Measurements from ENCODE around the gene SMAP1. TPM values are rescaled to one million over a fixed set of nuclear protein-coding genes. Genes with fewer than 3 reads are reported as not detected.

SMAP1 gene
- total RNA-seq, 3 donors from 2014 or later: 21.1 to 23.2 (median 22.6) TPM

GRCh38 chr6:70667256-70667710 lies 400 bp upstream of the SMAP1 start:
- H3K9me3 Mint-ChIP-seq: no peaks in the 10 kb centered on the region
- DNase-seq: no peak
- peak; percentile 1 to 3 for ATAC-seq
- H3K4me1 Mint-ChIP-seq (ENCODE audit: low read depth): peaks cover 49% of the 10 kb centered on the region
- H3K27me3 Mint-ChIP-seq (ENCODE audit: low read depth): no peaks in the 10 kb centered on the region
- H3K36me3 Mint-ChIP-seq (ENCODE audit: insufficient read depth): no peaks in the 10 kb centered on the region
- peak overlapping the region; percentile 86 for H3K4me3 Mint-ChIP-seq

GRCh38 chr6:70668499-70668812 lies 773 bp downstream of the SMAP1 start:
- Mint-ChIP-seq H3K9me3 (no peaks in the 10 kb centered on the region), H3K4me3 (peak overlapping the region; percentile 86), H3K36me3 (ENCODE audit: insufficient read depth) (no peaks in the 10 kb centered on the region), H3K27me3 (ENCODE audit: low read depth) (no peaks in the 10 kb centered on the region), H3K4me1 (ENCODE audit: low read depth) (peaks cover 59% of the 10 kb centered on the region)
- ATAC-seq (no peak), DNase-seq (no peak)

- no peaks in the 10 kb centered on the region for H3K9me3 Mint-ChIP-seq
- ATAC-seq (no peak), DNase-seq (no peak)
- no peaks in the 10 kb centered on the region for H3K36me3 Mint-ChIP-seq (ENCODE audit: insufficient read depth)
- peaks cover 64% of the 10 kb centered on the region for H3K4me1 Mint-ChIP-seq (ENCODE audit: low read depth)
- peak overlapping the region; percentile 86 for H3K4me3 Mint-ChIP-seq
- H3K27me3 Mint-ChIP-seq (ENCODE audit: low read depth): no peaks in the 10 kb centered on the region
These were observed 1.4 kb downstream of the SMAP1 start for GRCh38 chr6:70669133-70669532.

GRCh38 chr6:70672549-70672948 lies 4.9 kb downstream of the SMAP1 start:
- H3K9me3 Mint-ChIP-seq: no peaks in the 10 kb centered on the region
- ATAC-seq: no peak
- H3K4me1 Mint-ChIP-seq (ENCODE audit: low read depth): peaks cover 69% of the 10 kb centered on the region
- H3K27me3 Mint-ChIP-seq (ENCODE audit: low read depth): no peaks in the 10 kb centered on the region
- H3K36me3 Mint-ChIP-seq (ENCODE audit: insufficient read depth): no peaks in the 10 kb centered on the region
- no peak overlapping the region for H3K4me3 Mint-ChIP-seq
- no peak for DNase-seq

- DNase-seq (no peak), ATAC-seq (no peak)
- H3K36me3 Mint-ChIP-seq (ENCODE audit: insufficient read depth): no peaks in the 10 kb centered on the region
- no peaks in the 10 kb centered on the region for H3K9me3 Mint-ChIP-seq
- peaks cover 69% of the 10 kb centered on the region for H3K4me1 Mint-ChIP-seq (ENCODE audit: low read depth)
- H3K27me3 Mint-ChIP-seq (ENCODE audit: low read depth): no peaks in the 10 kb centered on the region
- H3K4me3 Mint-ChIP-seq: no peak overlapping the region
These were observed 5.4 kb downstream of the SMAP1 start for GRCh38 chr6:70673054-70673453.

GRCh38 chr6:70673601-70674000 lies 5.9 kb downstream of the SMAP1 start:
- ATAC-seq (peak in 1 of 2 donors; percentile 62), DNase-seq (no peak)
- Mint-ChIP-seq H3K4me1 (ENCODE audit: low read depth) (peaks cover 66% of the 10 kb centered on the region), H3K4me3 (no peak overlapping the region), H3K9me3 (no peaks in the 10 kb centered on the region), H3K36me3 (ENCODE audit: insufficient read depth) (no peaks in the 10 kb centered on the region), H3K27me3 (ENCODE audit: low read depth) (no peaks in the 10 kb centered on the region)

- DNase-seq: no peak
- peaks cover 50% of the 10 kb centered on the region for H3K4me1 Mint-ChIP-seq (ENCODE audit: low read depth)
These were observed 8.1 kb downstream of the SMAP1 start for GRCh38 chr6:70675822-70676221.

GRCh38 chr6:70676821-70677220 lies 9.1 kb downstream of the SMAP1 start:
- peaks cover 3% of the 10 kb centered on the region for H3K36me3 Mint-ChIP-seq (ENCODE audit: insufficient read depth)
- peaks cover 45% of the 10 kb centered on the region for H3K4me1 Mint-ChIP-seq (ENCODE audit: low read depth)
- H3K4me3 Mint-ChIP-seq: no peak overlapping the region
- no peak for ATAC-seq
- H3K9me3 Mint-ChIP-seq: no peaks in the 10 kb centered on the region
- no peaks in the 10 kb centered on the region for H3K27me3 Mint-ChIP-seq (ENCODE audit: low read depth)
- no peak for DNase-seq

More at GRCh38 chr6:70675822-70676221, 8.1 kb downstream of the SMAP1 start:
- ATAC-seq: no peak
- no peaks in the 10 kb centered on the region for H3K27me3 Mint-ChIP-seq (ENCODE audit: low read depth)
- no peaks in the 10 kb centered on the region for H3K9me3 Mint-ChIP-seq
- H3K36me3 Mint-ChIP-seq (ENCODE audit: insufficient read depth): peaks cover 3% of the 10 kb centered on the region
- no peak overlapping the region for H3K4me3 Mint-ChIP-seq

- no peaks in the 10 kb centered on the region for H3K9me3 Mint-ChIP-seq
- no peak for ATAC-seq
- H3K4me1 Mint-ChIP-seq (ENCODE audit: low read depth): peaks cover 41% of the 10 kb centered on the region
These were observed 12.7 kb downstream of the SMAP1 start for GRCh38 chr6:70680396-70680795.

GRCh38 chr6:70684794-70685493 lies 17.3 kb downstream of the SMAP1 start:
- Mint-ChIP-seq H3K4me1 (ENCODE audit: low read depth) (peaks cover 50% of the 10 kb centered on the region), H3K36me3 (ENCODE audit: insufficient read depth) (no peaks in the 10 kb centered on the region), H3K4me3 (peak overlapping the region; percentile 1), H3K9me3 (no peaks in the 10 kb centered on the region), H3K27me3 (ENCODE audit: low read depth) (no peaks in the 10 kb centered on the region)
- ATAC-seq (no peak), DNase-seq (no peak)

More at GRCh38 chr6:70680396-70680795, 12.7 kb downstream of the SMAP1 start:
- peaks cover 3% of the 10 kb centered on the region for H3K36me3 Mint-ChIP-seq (ENCODE audit: insufficient read depth)
- no peaks in the 10 kb centered on the region for H3K27me3 Mint-ChIP-seq (ENCODE audit: low read depth)
- no peak overlapping the region for H3K4me3 Mint-ChIP-seq
- no peak for DNase-seq

- H3K27me3 Mint-ChIP-seq (ENCODE audit: low read depth): no peaks in the 10 kb centered on the region
- H3K4me1 Mint-ChIP-seq (ENCODE audit: low read depth): peaks cover 49% of the 10 kb centered on the region
These were observed 18.0 kb downstream of the SMAP1 start for GRCh38 chr6:70685494-70686180.

GRCh38 chr6:70686548-70687133 lies 19.0 kb downstream of the SMAP1 start:
- H3K27me3 Mint-ChIP-seq (ENCODE audit: low read depth): no peaks in the 10 kb centered on the region
- peaks cover 9% of the 10 kb centered on the region for H3K9me3 Mint-ChIP-seq
- no peak overlapping the region for H3K4me3 Mint-ChIP-seq
- H3K36me3 Mint-ChIP-seq (ENCODE audit: insufficient read depth): peaks cover 6% of the 10 kb centered on the region
- ATAC-seq (no peak), DNase-seq (no peak)
- peaks cover 50% of the 10 kb centered on the region for H3K4me1 Mint-ChIP-seq (ENCODE audit: low read depth)

More at GRCh38 chr6:70685494-70686180, 18.0 kb downstream of the SMAP1 start:
- H3K4me3 Mint-ChIP-seq: no peak overlapping the region
- peaks cover under 1% of the 10 kb centered on the region for H3K36me3 Mint-ChIP-seq (ENCODE audit: insufficient read depth)
- peaks cover under 1% of the 10 kb centered on the region for H3K9me3 Mint-ChIP-seq
- DNase-seq (no peak), ATAC-seq (no peak)

GRCh38 chr6:70693887-70694286 lies 26.2 kb downstream of the SMAP1 start:
- H3K36me3 Mint-ChIP-seq (ENCODE audit: insufficient read depth): peaks cover 9% of the 10 kb centered on the region
- H3K27me3 Mint-ChIP-seq (ENCODE audit: low read depth): no peaks in the 10 kb centered on the region
- DNase-seq: no peak
- peaks cover 76% of the 10 kb centered on the region for H3K4me1 Mint-ChIP-seq (ENCODE audit: low read depth)
- H3K9me3 Mint-ChIP-seq: peaks cover 14% of the 10 kb centered on the region
- ATAC-seq: no peak
- H3K4me3 Mint-ChIP-seq: no peak overlapping the region

GRCh38 chr6:70694371-70694770 lies 26.7 kb downstream of the SMAP1 start:
- H3K4me1 Mint-ChIP-seq (ENCODE audit: low read depth): peaks cover 75% of the 10 kb centered on the region

More at GRCh38 chr6:70694371-70694770, 26.7 kb downstream of the SMAP1 start:
- Mint-ChIP-seq H3K27me3 (ENCODE audit: low read depth) (no peaks in the 10 kb centered on the region), H3K9me3 (peaks cover 14% of the 10 kb centered on the region), H3K36me3 (ENCODE audit: insufficient read depth) (peaks cover 11% of the 10 kb centered on the region), H3K4me3 (no peak overlapping the region)
- ATAC-seq (no peak), DNase-seq (no peak)
